A549 treated with AZD9567 at 1 μM for 4 hours (cell line): ENCODE measurements around the gene DHX29. TPM values are rescaled to one million over a fixed set of nuclear protein-coding genes. Genes with fewer than 3 reads are reported as not detected.

Source experiments
- total RNA-seq: library from RNA; stranded (reverse); fragments of 200-300 nt; extraction: Qiagen RNA extraction; gene quantifications from 5 replicates; pipeline ENCODE4 v1.2.3, GENCODE V29; 2022; ENCODE audit not compliant: insufficient read depth

Gene DHX29, protein sequence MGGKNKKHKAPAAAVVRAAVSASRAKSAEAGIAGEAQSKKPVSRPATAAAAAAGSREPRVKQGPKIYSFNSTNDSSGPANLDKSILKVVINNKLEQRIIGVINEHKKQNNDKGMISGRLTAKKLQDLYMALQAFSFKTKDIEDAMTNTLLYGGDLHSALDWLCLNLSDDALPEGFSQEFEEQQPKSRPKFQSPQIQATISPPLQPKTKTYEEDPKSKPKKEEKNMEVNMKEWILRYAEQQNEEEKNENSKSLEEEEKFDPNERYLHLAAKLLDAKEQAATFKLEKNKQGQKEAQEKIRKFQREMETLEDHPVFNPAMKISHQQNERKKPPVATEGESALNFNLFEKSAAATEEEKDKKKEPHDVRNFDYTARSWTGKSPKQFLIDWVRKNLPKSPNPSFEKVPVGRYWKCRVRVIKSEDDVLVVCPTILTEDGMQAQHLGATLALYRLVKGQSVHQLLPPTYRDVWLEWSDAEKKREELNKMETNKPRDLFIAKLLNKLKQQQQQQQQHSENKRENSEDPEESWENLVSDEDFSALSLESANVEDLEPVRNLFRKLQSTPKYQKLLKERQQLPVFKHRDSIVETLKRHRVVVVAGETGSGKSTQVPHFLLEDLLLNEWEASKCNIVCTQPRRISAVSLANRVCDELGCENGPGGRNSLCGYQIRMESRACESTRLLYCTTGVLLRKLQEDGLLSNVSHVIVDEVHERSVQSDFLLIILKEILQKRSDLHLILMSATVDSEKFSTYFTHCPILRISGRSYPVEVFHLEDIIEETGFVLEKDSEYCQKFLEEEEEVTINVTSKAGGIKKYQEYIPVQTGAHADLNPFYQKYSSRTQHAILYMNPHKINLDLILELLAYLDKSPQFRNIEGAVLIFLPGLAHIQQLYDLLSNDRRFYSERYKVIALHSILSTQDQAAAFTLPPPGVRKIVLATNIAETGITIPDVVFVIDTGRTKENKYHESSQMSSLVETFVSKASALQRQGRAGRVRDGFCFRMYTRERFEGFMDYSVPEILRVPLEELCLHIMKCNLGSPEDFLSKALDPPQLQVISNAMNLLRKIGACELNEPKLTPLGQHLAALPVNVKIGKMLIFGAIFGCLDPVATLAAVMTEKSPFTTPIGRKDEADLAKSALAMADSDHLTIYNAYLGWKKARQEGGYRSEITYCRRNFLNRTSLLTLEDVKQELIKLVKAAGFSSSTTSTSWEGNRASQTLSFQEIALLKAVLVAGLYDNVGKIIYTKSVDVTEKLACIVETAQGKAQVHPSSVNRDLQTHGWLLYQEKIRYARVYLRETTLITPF (N-terminal part only)
- total RNA-seq, result 21.3 to 33.9 TPM (median 24.5 TPM) in 5 replicates

DNA sequence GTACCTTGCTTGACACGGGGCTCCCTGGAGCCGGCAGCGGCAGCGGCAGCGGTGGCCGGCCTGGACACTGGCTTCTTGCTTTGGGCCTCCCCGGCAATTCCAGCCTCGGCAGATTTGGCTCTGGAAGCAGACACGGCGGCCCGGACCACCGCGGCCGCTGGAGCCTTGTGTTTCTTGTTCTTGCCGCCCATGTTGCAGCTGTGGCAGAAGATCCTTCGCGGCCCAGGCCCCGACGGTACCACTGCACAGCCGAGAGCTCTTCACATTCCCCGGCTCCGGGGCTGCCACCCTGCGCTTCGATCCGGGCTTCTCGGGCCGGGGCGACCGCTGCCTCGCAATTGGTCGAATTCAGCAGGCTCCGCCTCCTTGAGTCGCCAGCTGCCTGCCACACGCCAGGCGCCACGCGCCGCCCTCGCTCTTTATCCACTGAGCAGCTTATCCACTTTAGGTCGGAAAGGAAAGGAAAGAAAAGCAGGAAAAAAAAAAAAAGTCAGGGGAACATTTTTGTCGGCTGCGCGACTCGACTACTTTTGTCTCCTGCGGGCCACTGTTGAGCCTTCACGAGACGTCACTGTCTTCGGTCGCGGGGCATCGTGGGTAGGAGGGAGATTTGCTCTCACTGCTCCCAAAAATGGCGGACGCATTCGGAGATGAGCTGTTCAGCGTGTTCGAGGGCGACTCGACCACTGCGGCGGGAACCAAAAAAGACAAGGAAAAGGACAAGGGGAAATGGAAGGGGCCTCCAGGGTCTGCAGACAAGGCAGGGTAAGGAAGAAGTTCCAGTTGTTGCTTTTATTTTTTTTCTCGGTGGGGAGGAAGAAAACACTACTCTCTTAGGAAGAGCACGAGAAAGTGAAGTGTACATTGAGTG, at the start of gene DHX29, which contains the start of gene MTREX:
Gene DHX29, minus strand, starts transcription at position 312 of the 871 bp plus-strand sequence. Its CDS starts 121 bp downstream, at position 191.
Gene MTREX, plus strand, starts transcription at position 607 of the 871 bp plus-strand sequence. Its CDS starts 25 bp downstream, at position 632.

DNA sequence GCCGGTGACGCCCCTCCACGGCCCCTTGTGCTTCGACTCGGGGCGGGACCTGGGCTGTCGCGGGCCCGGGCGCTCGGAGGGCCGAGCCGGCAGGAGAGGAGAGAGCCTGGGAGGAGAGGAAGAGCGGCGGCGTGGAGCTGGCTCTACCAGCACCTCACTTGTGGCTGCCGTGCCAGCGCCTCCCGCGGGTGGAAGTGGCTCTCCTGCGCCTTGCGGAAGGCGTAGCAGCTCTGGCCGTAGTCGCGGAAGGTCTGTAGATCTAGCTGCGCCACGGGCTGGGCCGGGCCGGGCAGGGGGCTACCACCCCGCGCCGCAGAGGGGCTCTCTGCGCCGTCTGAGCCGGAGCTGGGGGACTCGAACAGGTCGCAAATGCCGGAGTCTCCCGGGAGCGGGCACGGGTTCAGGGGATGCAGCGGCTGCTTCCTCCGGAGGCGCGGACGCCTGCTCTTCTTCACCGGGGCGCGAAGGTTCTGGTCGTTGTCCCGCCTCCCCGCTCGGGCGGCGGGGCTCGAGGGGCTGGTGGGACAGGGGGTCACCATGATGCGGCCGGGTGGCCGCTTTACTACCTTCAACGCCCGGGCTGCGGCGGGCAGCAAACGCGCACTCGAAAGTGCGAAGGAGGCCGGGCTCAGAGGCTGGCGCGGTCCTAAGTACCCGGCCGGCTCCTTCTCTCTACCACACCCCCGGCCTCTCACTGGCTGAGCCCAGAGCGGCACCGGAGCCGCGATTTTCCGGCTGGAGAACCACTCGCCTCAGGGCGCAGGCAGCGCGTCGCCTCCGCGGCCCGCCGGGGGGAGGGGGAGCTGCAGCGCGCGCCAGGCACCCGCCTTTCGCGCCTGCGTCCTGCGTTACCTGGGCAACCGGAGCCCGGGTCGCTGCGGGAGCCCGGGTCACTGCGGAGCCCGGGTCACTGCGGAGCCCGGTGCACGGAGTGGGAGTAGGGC, 74.2 kb downstream of the DHX29 start, which contains the start of gene CCNO:
Gene CCNO, minus strand, starts transcription at position 624 of the 944 bp plus-strand sequence. Its CDS starts 85 bp downstream, at position 539.

GRCh38 chr5:55226934-55227663, 80.4 kb downstream of the DHX29 start, which contains the start of gene MCIDAS:
Gene MCIDAS, minus strand, starts transcription at chr5:55227315. Its CDS starts 177 bp downstream, at chr5:55227138.

Other genes starting within 250 kb of the DHX29 start
- not detected in 5 replicates for gene GZMA, start 205.0 kb downstream of the DHX29 start, total RNA-seq
- gene GPX8, start 147.5 kb downstream of the DHX29 start, total RNA-seq, result 29.3 to 43.8 TPM (median 32.1 TPM) in 5 replicates
- 0.05 to 0.07 TPM (median 0.06 TPM) in 4 of 5 replicates, not detected in the other for gene CDC20B, start 134.5 kb downstream of the DHX29 start, total RNA-seq
- 0.96 to 2.4 TPM (median 2.0 TPM) in 5 replicates for gene MCIDAS, start 80.4 kb downstream of the DHX29 start, total RNA-seq
- 2.8 to 8.6 TPM (median 7.6 TPM) in 5 replicates for gene CCNO, start 74.1 kb downstream of the DHX29 start, total RNA-seq
- gene MTREX, start 295 bp upstream of the DHX29 start, total RNA-seq, result 27.6 to 54.0 TPM (median 32.0 TPM) in 5 replicates
- gene PLPP1, start 227.3 kb upstream of the DHX29 start, total RNA-seq, result 21.6 to 36.9 TPM (median 35.3 TPM) in 5 replicates